H9 (cell line): Measurements from ENCODE around the gene NUP210. TPM values are rescaled to one million over a fixed set of nuclear protein-coding genes. Genes with fewer than 3 reads are reported as not detected.

Experiments
- DNase-seq: peaks from one replicate; pipeline ENCODE4 v3.0.0-alpha.2; 2017
- H2AFZ ChIP-seq: one replicate; pipeline ENCODE4 v1.6.1; 2013; ENCODE audit warnings: mild to moderate bottlenecking, low read length, control low read depth, moderate library complexity
- H2AK5ac ChIP-seq: 2 replicates; pipeline ENCODE4 v1.6.1; 2013; ENCODE audit warnings: low read length, control low read depth, mixed read lengths; ENCODE audit not compliant: insufficient read length
- H2BK120ac ChIP-seq: one replicate; pipeline ENCODE4 v1.6.1; 2013; ENCODE audit warnings: low read depth, mild to moderate bottlenecking, low read length, control low read depth, inconsistent platforms; ENCODE audit not compliant: poor library complexity, severe bottlenecking
- H2BK12ac ChIP-seq: 2 replicates; pipeline ENCODE4 v1.6.1; 2013; ENCODE audit warnings: low read length, control low read depth, mixed read lengths, low read depth; ENCODE audit not compliant: insufficient read length
- H2BK15ac ChIP-seq: 2 replicates; pipeline ENCODE4 v1.6.1; 2013; ENCODE audit warnings: low read depth, low read length, control low read depth
- H2BK20ac ChIP-seq: one replicate; pipeline ENCODE4 v1.6.1; 2013; ENCODE audit warnings: low read depth, mild to moderate bottlenecking, low read length, control low read depth, inconsistent platforms; ENCODE audit not compliant: poor library complexity, severe bottlenecking
- H2BK5ac ChIP-seq: 2 replicates; pipeline ENCODE4 v1.6.1; 2013; ENCODE audit warnings: low read length, control low read depth, mixed read lengths; ENCODE audit not compliant: insufficient read length
- H3K14ac ChIP-seq: 2 replicates; pipeline ENCODE4 v1.6.1; 2013; ENCODE audit warnings: low read length, control low read depth; ENCODE audit not compliant: insufficient read depth
- H3K18ac ChIP-seq: 2 replicates; pipeline ENCODE4 v1.6.1; 2013; ENCODE audit warnings: low read depth, mild to moderate bottlenecking, mixed read lengths, low read length, control low read depth; ENCODE audit not compliant: insufficient read length
- H3K23ac ChIP-seq: 2 replicates; pipeline ENCODE4 v1.6.1; 2013; ENCODE audit warnings: low read length, control low read depth, mixed read lengths, low read depth; ENCODE audit not compliant: insufficient read length
- H3K23me2 ChIP-seq: 2 replicates; pipeline ENCODE4 v1.6.1; 2013; ENCODE audit warnings: low read depth, mild to moderate bottlenecking, mixed read lengths, low read length, control low read depth; ENCODE audit not compliant: insufficient read length, poor library complexity, severe bottlenecking
- H3K27ac ChIP-seq: 2 replicates; pipeline ENCODE4 v1.5.1; 2013; ENCODE audit warnings: low read length, control low read depth, mixed read lengths, low read depth; ENCODE audit not compliant: insufficient read length
- H3K27me3 ChIP-seq: 2 replicates; pipeline ENCODE4 v1.6.1; 2013; ENCODE audit warnings: low read length, control low read depth, inconsistent platforms; ENCODE audit not compliant: insufficient read depth
- H3K4ac ChIP-seq: 2 replicates; pipeline ENCODE4 v1.6.1; 2013; ENCODE audit warnings: low read depth, mild to moderate bottlenecking, control low read depth, inconsistent platforms, low read length, moderate library complexity
- H3K4me1 ChIP-seq: 2 replicates; pipeline ENCODE4 v1.6.1; 2013; ENCODE audit warnings: low read length, control low read depth, inconsistent platforms; ENCODE audit not compliant: insufficient read depth
- H3K4me2 ChIP-seq: 2 replicates; pipeline ENCODE4 v1.6.1; 2013; ENCODE audit warnings: low read length, control low read depth, mixed read lengths; ENCODE audit not compliant: insufficient read length, insufficient read depth
- H3K56ac ChIP-seq: 2 replicates; pipeline ENCODE4 v1.6.1; 2013; ENCODE audit warnings: low read depth, mild to moderate bottlenecking, mixed read lengths, low read length, control low read depth; ENCODE audit not compliant: insufficient read length
- H3K79me1 ChIP-seq: 2 replicates; pipeline ENCODE4 v1.6.1; 2013; ENCODE audit warnings: low read depth, mild to moderate bottlenecking, moderate library complexity, low read length, control low read depth, inconsistent platforms; ENCODE audit not compliant: insufficient read depth, poor library complexity, severe bottlenecking
- H3K79me2 ChIP-seq: 2 replicates; pipeline ENCODE4 v1.6.1; 2013; ENCODE audit warnings: low read length, control low read depth, inconsistent platforms; ENCODE audit not compliant: insufficient read depth
- H3K9ac ChIP-seq: 2 replicates; pipeline ENCODE4 v1.6.1; 2013; ENCODE audit warnings: low read length, control low read depth, mixed read lengths; ENCODE audit not compliant: insufficient read length; ENCODE audit errors: extremely low read depth
- H3K9me3 ChIP-seq: one replicate; pipeline ENCODE4 v1.6.1; 2013; ENCODE audit warnings: low read depth, low read length, inconsistent platforms; ENCODE audit not compliant: control insufficient read depth
- H3T11ph ChIP-seq: one replicate; pipeline ENCODE4 v1.6.1; 2013; ENCODE audit warnings: mild to moderate bottlenecking, low read length, control low read depth, inconsistent platforms
- H4K20me1 ChIP-seq: one replicate; pipeline ENCODE4 v1.6.1; 2013; ENCODE audit not compliant: control insufficient read depth, insufficient read length, insufficient read depth
- H4K5ac ChIP-seq: 2 replicates; pipeline ENCODE4 v1.6.1; 2013; ENCODE audit warnings: low read depth, mild to moderate bottlenecking, mixed read lengths, low read length, control low read depth; ENCODE audit not compliant: insufficient read length
- H4K8ac ChIP-seq: replicated peaks from 2 replicates; pipeline ENCODE4 v1.6.1; 2013; ENCODE audit warnings: low read length, control low read depth, mixed read lengths, low read depth; ENCODE audit not compliant: insufficient read length
- H4K91ac ChIP-seq: 2 replicates; pipeline ENCODE4 v1.6.1; 2013; ENCODE audit warnings: low read depth, mild to moderate bottlenecking, moderate library complexity, mixed read lengths, low read length, control low read depth; ENCODE audit not compliant: insufficient read length
- H3K27ac Mint-ChIP-seq, 3 experiments: 2 replicates in 2 of 3; 3 replicates in 1 of 3; pipeline ENCODE4 v1.8.0; 2020 to 2021; ENCODE audit warnings: mixed read lengths in 3 of 3, mild to moderate bottlenecking in 1 of 3, moderate library complexity in 1 of 3
- H3K27me3 Mint-ChIP-seq: 2 replicates; pipeline ENCODE4 v1.8.0; 2021; ENCODE audit warnings: low read depth, mild to moderate bottlenecking, moderate library complexity, mixed read lengths
- H3K36me3 Mint-ChIP-seq, 3 experiments: 2 replicates in 2 of 3; 3 replicates in 1 of 3; pipeline ENCODE4 v1.8.0; 2020 to 2021; ENCODE audit warnings: low read depth in 3 of 3, mixed read lengths in 3 of 3; ENCODE audit not compliant: insufficient read depth in 1 of 3
- H3K4me1 Mint-ChIP-seq, 2 experiments: 2 replicates each; pipeline ENCODE4 v1.8.0; 2020; ENCODE audit warnings: mixed read lengths in 2 of 2
- H3K4me3 Mint-ChIP-seq, 2 experiments: 2 replicates in 1 of 2; 3 replicates in 1 of 2; pipeline ENCODE4 v1.8.0; 2020 to 2021; ENCODE audit warnings: mild to moderate bottlenecking in 2 of 2, mixed read lengths in 2 of 2, moderate library complexity in 1 of 2
- H3K9me3 Mint-ChIP-seq, 2 experiments: 2 replicates in 1 of 2; 3 replicates in 1 of 2; pipeline ENCODE4 v1.8.0; 2020; ENCODE audit warnings: mild to moderate bottlenecking in 2 of 2, mixed read lengths in 2 of 2, moderate library complexity in 1 of 2
- WGBS: extraction: QIAGEN DNeasy Blood & Tissue Kit; methylation state at CpG from one replicate; pipeline ENCODE4 v1.1.7; 2013; ENCODE audit warnings: missing lambda C conversion rate, low lambda C conversion rate, mixed read lengths; ENCODE audit not compliant: insufficient read length; ENCODE audit errors: extremely low coverage; 5-methylcytosine and 5-hydroxymethylcytosine counted together
- total RNA-seq: library from RNA; stranded (reverse); gene quantifications from 2 replicates; pipeline ENCODE4 v1.2.1, GENCODE V29; 2021
- TF ChIP-seq, protein P1 (sequence below): fragments of 200-600 bp; sonication (generic); conservative IDR thresholded peaks from 3 replicates; pipeline ENCODE4 v1.8.0; 2021; ENCODE audit warnings: antibody characterized with exemption, mild to moderate bottlenecking

NUP210 gene
- total RNA-seq, 1 experiment from 2014 or later = 48.8 TPM

DNA sequence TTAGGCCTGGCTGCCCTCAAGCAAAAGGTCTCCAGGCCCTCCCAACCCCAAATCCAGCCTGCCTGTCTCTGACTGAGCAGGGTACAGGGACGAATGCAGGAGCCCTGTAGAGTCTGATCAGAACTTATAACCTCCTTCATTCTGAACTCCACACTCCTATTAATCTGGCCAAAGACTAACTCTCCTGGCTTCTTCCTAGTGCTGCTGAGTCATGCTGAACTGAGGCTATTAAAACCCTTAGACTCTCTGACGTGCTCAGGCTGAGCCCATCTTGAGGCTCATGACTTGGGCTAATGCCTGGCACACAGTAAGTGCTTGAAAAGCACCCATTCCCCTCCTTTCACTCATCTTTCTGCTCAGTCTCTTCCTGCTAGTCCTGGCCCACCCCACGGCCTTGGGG lies 81.9 kb downstream of the NUP210 start:
- no peaks in the 10 kb centered on the region for H3K23me2 ChIP-seq
- H2BK12ac ChIP-seq = no peak overlapping the region
- no peak overlapping the region for H3K23ac ChIP-seq
- H3K4me1 ChIP-seq = no peaks in the 10 kb centered on the region
- TF ChIP-seq, protein P1, sequence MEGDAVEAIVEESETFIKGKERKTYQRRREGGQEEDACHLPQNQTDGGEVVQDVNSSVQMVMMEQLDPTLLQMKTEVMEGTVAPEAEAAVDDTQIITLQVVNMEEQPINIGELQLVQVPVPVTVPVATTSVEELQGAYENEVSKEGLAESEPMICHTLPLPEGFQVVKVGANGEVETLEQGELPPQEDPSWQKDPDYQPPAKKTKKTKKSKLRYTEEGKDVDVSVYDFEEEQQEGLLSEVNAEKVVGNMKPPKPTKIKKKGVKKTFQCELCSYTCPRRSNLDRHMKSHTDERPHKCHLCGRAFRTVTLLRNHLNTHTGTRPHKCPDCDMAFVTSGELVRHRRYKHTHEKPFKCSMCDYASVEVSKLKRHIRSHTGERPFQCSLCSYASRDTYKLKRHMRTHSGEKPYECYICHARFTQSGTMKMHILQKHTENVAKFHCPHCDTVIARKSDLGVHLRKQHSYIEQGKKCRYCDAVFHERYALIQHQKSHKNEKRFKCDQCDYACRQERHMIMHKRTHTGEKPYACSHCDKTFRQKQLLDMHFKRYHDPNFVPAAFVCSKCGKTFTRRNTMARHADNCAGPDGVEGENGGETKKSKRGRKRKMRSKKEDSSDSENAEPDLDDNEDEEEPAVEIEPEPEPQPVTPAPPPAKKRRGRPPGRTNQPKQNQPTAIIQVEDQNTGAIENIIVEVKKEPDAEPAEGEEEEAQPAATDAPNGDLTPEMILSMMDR = no peak
- H3K14ac ChIP-seq = no peak overlapping the region
- no peaks in the 10 kb centered on the region for H3K79me2 ChIP-seq
- H4K91ac ChIP-seq = no peak overlapping the region
- H3K27me3 ChIP-seq = no peaks in the 10 kb centered on the region
- no peak overlapping the region for H3K9ac ChIP-seq
- H2BK120ac ChIP-seq = no peak overlapping the region
- no peak overlapping the region for H3K4ac ChIP-seq
- no peak overlapping the region for H2BK15ac ChIP-seq
- H2BK20ac ChIP-seq = no peak overlapping the region
- H4K20me1 ChIP-seq = no peaks in the 10 kb centered on the region
- WGBS = no CpG with 5 or more reads among the region's 3 CpGs
- no peak overlapping the region for H3K56ac ChIP-seq
- no peaks in the 10 kb centered on the region for H3K9me3 ChIP-seq
- H3K79me1 ChIP-seq = no peaks in the 10 kb centered on the region
- peak overlapping the region in 2 of 3 experiments; percentile 3 to 89; a peak in 3 of 7 replicates for H3K27ac Mint-ChIP-seq
- H3K4me1 Mint-ChIP-seq = peaks cover 0 to 5% of the 10 kb centered on the region in 2 experiments; a peak in 2 of 4 replicates
- H2BK5ac ChIP-seq = no peak overlapping the region
- no peak overlapping the region for H3K4me2 ChIP-seq
- H3K18ac ChIP-seq = no peak overlapping the region
- no peak overlapping the region for H4K8ac ChIP-seq
- H3K4me3 Mint-ChIP-seq = no peak overlapping the region
- no peak for DNase-seq
- no peaks in the 10 kb centered on the region for H3K27me3 Mint-ChIP-seq
- peaks cover 39 to 68% (median 40%) of the 10 kb centered on the region in 3 experiments for H3K36me3 Mint-ChIP-seq
- H4K5ac ChIP-seq = no peak overlapping the region
- H2AK5ac ChIP-seq = no peak overlapping the region
- H3T11ph ChIP-seq = no peak overlapping the region
- H3K27ac ChIP-seq = no peak overlapping the region
- H2AFZ ChIP-seq = no peak overlapping the region
- no peaks in the 10 kb centered on the region for H3K9me3 Mint-ChIP-seq
